Gastrocnemius medialis (tissue), 4 donors: Measurements from ENCODE around the gene MEGF6. TPM values are rescaled to one million over a fixed set of nuclear protein-coding genes. Genes with fewer than 3 reads are reported as not detected.
A peak's percentile ranks its signal among the peaks of the same experiment; 100 is the strongest.

Source experiments
- ATAC-seq, 2 donors: fragments of 150-250 bp; one replicate each; pipeline ENCODE4 v1.9.1; 2016
- DNase-seq, 2 donors: peaks; one replicate each; pipeline ENCODE4 v3.0.0-alpha.2; 2019
- H3K27ac ChIP-seq, 4 donors: fragments of 200-600 bp; sonication (generic); 1 replicate in 1 of 4; 2 replicates in 3 of 4; pipeline ENCODE4 v1.5.1; 2016 to 2018; ENCODE audit warnings: mild to moderate bottlenecking in 2 of 4, moderate library complexity in 1 of 4
- H3K27me3 ChIP-seq, 3 donors: fragments of 200-600 bp; sonication (generic) in 2 of 3; 1 replicate in 1 of 3; 2 replicates in 2 of 3; pipeline versions ENCODE4 v1.5.1 to v1.6.0; 2016 to 2019; ENCODE audit warnings: mild to moderate bottlenecking in 1 of 3, moderate library complexity in 1 of 3
- H3K36me3 ChIP-seq, 2 donors: fragments of 200-600 bp; sonication (generic) in 1 of 2; one replicate each; pipeline ENCODE4 v1.5.1; 2017 to 2018
- H3K4me1 ChIP-seq, 2 donors: fragments of 200-600 bp; sonication (generic) in 1 of 2; one replicate each; pipeline ENCODE4 v1.5.1; 2016 to 2017; ENCODE audit warnings: mild to moderate bottlenecking in 2 of 2
- H3K4me3 ChIP-seq, 4 donors: fragments of 200-600 bp; sonication (generic) in 3 of 4; 1 replicate in 1 of 4; 2 replicates in 3 of 4; pipeline ENCODE4 v1.5.1; 2016 to 2019; ENCODE audit warnings: mild to moderate bottlenecking in 2 of 4
- H3K9me3 ChIP-seq, 3 donors: fragments of 200-600 bp; sonication (generic) in 2 of 3; 1 replicate in 1 of 3; 2 replicates in 2 of 3; pipeline ENCODE4 v1.5.1; 2016 to 2019
- CTCF ChIP-seq, 5 experiments: fragments of 450-650 bp in 3 of 5; fragments of 200-600 bp in 2 of 5; sonication (generic) in 2 of 5; IDR thresholded peaks in 4 of 5; conservative IDR thresholded peaks in 1 of 5; 1 replicate in 4 of 5; 2 replicates in 1 of 5; pipeline ENCODE4 v1.5.1; 2016 to 2019; ENCODE audit warnings: antibody characterized with exemption in 5 of 5, mild to moderate bottlenecking in 3 of 5, moderate library complexity in 3 of 5
- POLR2A ChIP-seq, 2 donors: fragments of 450-650 bp; IDR thresholded peaks; one replicate each; pipeline ENCODE4 v1.6.1; 2017; ENCODE audit warnings: antibody characterized with exemption in 2 of 2, mild to moderate bottlenecking in 2 of 2, moderate library complexity in 2 of 2
- in situ Hi-C, 4 donors: fragments of 200-750 bp; cut with MboI; loops; one replicate each; pipeline versions ENCODE4 v1.15.0 to v1.8.0; 2017; ENCODE audit warnings: low sequenced_read_pairs in 4 of 4
- intact Hi-C: fragments of 100-400 bp; cut with DNase I; formaldehyde crosslinking; loops from one replicate; pipeline ENCODE4 v1.15.1; 2023; ENCODE audit warnings: low total_unique reads
- total RNA-seq, 4 donors: library from RNA; depleted of rRNA; stranded (reverse); fragments of >200 nt; gene quantifications; one replicate each; pipeline versions ENCODE4 v1.1.0 to v1.2.3, GENCODE V29; 2016

MEGF6 gene
- total RNA-seq, 4 donors from 2014 or later, result 1.9 to 5.7 (median 4.9) TPM

GRCh38 chr1:3515774-3516480, 95.4 kb downstream of the MEGF6 start:
- DNase-seq, result no peak
- Histone ChIP-seq H3K4me1 (no peaks in the 10 kb centered on the region), H3K9me3 (no peaks in the 10 kb centered on the region), H3K27ac (no peak overlapping the region), H3K4me3 (no peak overlapping the region), H3K27me3 (no peaks in the 10 kb centered on the region), H3K36me3 (no peaks in the 10 kb centered on the region)
- in situ Hi-C loops, result no loop called here
- ATAC-seq, result no peak
- TF ChIP-seq POLR2A (IDR thresholded peaks at IDR 0.05), result no peak
- no peak for TF ChIP-seq CTCF (IDR thresholded peaks at IDR 0.05 in 4 of 5, conservative IDR thresholded peaks at IDR 0.05 in 1 of 5)
- intact Hi-C loops, result no loop called here

- Histone ChIP-seq H3K27ac (no peak overlapping the region), H3K4me1 (no peaks in the 10 kb centered on the region), H3K36me3 (no peaks in the 10 kb centered on the region), H3K4me3 (no peak overlapping the region), H3K27me3 (no peaks in the 10 kb centered on the region), H3K9me3 (no peaks in the 10 kb centered on the region)
- intact Hi-C loops, result no loop called here
- DNase-seq, result no peak
- in situ Hi-C loops, result no loop called here
- TF ChIP-seq POLR2A (IDR thresholded peaks at IDR 0.05), result no peak
- no peak for TF ChIP-seq CTCF (IDR thresholded peaks at IDR 0.05 in 4 of 5, conservative IDR thresholded peaks at IDR 0.05 in 1 of 5)
- ATAC-seq, result no peak
These were observed 96.0 kb downstream of the MEGF6 start for GRCh38 chr1:3515272-3515671.

GRCh38 chr1:3514404-3514803, 96.9 kb downstream of the MEGF6 start:
- H3K9me3 ChIP-seq, result no peaks in the 10 kb centered on the region
- no peaks in the 10 kb centered on the region for H3K36me3 ChIP-seq
- TF ChIP-seq POLR2A (IDR thresholded peaks at IDR 0.05), result no peak
- no peak for TF ChIP-seq CTCF (IDR thresholded peaks at IDR 0.05 in 4 of 5, conservative IDR thresholded peaks at IDR 0.05 in 1 of 5)
- H3K27ac ChIP-seq, result peak overlapping the region in 1 of 4 donors; percentile 41
- no peaks in the 10 kb centered on the region for H3K27me3 ChIP-seq
- intact Hi-C loops, result no loop called here
- in situ Hi-C loops, result no loop called here
- ATAC-seq (no peak), DNase-seq (no peak)
- H3K4me1 ChIP-seq, result no peaks in the 10 kb centered on the region
- no peak overlapping the region for H3K4me3 ChIP-seq

- TF ChIP-seq CTCF (IDR thresholded peaks at IDR 0.05 in 4 of 5, conservative IDR thresholded peaks at IDR 0.05 in 1 of 5) (no peak), POLR2A (IDR thresholded peaks at IDR 0.05) (no peak)
- Histone ChIP-seq H3K36me3 (no peaks in the 10 kb centered on the region), H3K4me1 (no peaks in the 10 kb centered on the region), H3K27me3 (no peaks in the 10 kb centered on the region), H3K9me3 (no peaks in the 10 kb centered on the region), H3K27ac (no peak overlapping the region), H3K4me3 (no peak overlapping the region)
- DNase-seq, result no peak
- ATAC-seq, result no peak
- intact Hi-C loops (no loop called here), in situ Hi-C loops (no loop called here)
These were observed 99.5 kb downstream of the MEGF6 start for GRCh38 chr1:3511856-3512255.

GRCh38 chr1:3511306-3511705, 100.0 kb downstream of the MEGF6 start:
- in situ Hi-C loops, result no loop called here
- no peaks in the 10 kb centered on the region for H3K4me1 ChIP-seq
- DNase-seq (no peak), ATAC-seq (no peak)
- intact Hi-C loops, result no loop called here
- H3K4me3 ChIP-seq, result no peak overlapping the region
- no peaks in the 10 kb centered on the region for H3K27me3 ChIP-seq
- TF ChIP-seq POLR2A (IDR thresholded peaks at IDR 0.05), result no peak
- no peaks in the 10 kb centered on the region for H3K9me3 ChIP-seq
- H3K36me3 ChIP-seq, result no peaks in the 10 kb centered on the region
- H3K27ac ChIP-seq, result no peak overlapping the region
